Esophagus muscularis mucosa (tissue), 4 donors: ENCODE data around the gene RSAD1. TPM values are rescaled to one million over a fixed set of nuclear protein-coding genes. Genes with fewer than 3 reads are reported as not detected.

Experiments used
- DNase-seq: peaks from one replicate; pipeline ENCODE4 v3.0.0-alpha.2; 2017; ENCODE audit errors: extremely low spot score
- H3K27ac ChIP-seq, 4 donors: fragments of 200-600 bp; sonication (generic); replicated peaks in 1 of 4; 1 replicate in 3 of 4; 2 replicates in 1 of 4; pipeline ENCODE4 v1.5.1; 2016 to 2019; ENCODE audit warnings: mild to moderate bottlenecking in 1 of 4
- H3K27me3 ChIP-seq, 4 donors: fragments of 200-600 bp; sonication (generic); one replicate each; pipeline versions ENCODE4 v1.5.1 to v1.6.0; 2016 to 2019
- H3K36me3 ChIP-seq, 4 donors: fragments of 200-600 bp; sonication (generic); one replicate each; pipeline ENCODE4 v1.5.1; 2016 to 2019
- H3K4me1 ChIP-seq, 4 donors: fragments of 200-600 bp; sonication (generic); one replicate each; pipeline ENCODE4 v1.5.1; 2016 to 2019
- H3K4me3 ChIP-seq, 4 donors: fragments of 200-600 bp; sonication (generic); 1 replicate in 2 of 4; 2 replicates in 2 of 4; pipeline ENCODE4 v1.5.1; 2016 to 2019; ENCODE audit warnings: mild to moderate bottlenecking in 4 of 4, moderate library complexity in 1 of 4
- H3K9me3 ChIP-seq, 4 donors: fragments of 200-600 bp; sonication (generic); 1 replicate in 3 of 4; 2 replicates in 1 of 4; pipeline ENCODE4 v1.5.1; 2016 to 2019
- EP300 ChIP-seq: sonication (generic); formaldehyde crosslinking; IDR thresholded peaks from one replicate; pipeline ENCODE4 v1.6.1; 2017; ENCODE audit warnings: antibody characterized with exemption
- POLR2A ChIP-seq: fragments of 450-650 bp; IDR thresholded peaks from one replicate; pipeline ENCODE4 v1.6.1; 2017; ENCODE audit warnings: antibody characterized with exemption, moderate library complexity, mild to moderate bottlenecking, low read depth
- POLR2AphosphoS5 ChIP-seq, 2 donors: sonication (generic); formaldehyde crosslinking; IDR thresholded peaks; one replicate each; pipeline ENCODE4 v1.6.1; 2017; ENCODE audit warnings: antibody characterized with exemption in 2 of 2
- WGBS: methylation state at CpG from one replicate; pipeline ENCODE4 v1.1.5; 2018; 5-methylcytosine and 5-hydroxymethylcytosine counted together
- intact Hi-C: fragments of 100-400 bp; cut with DNase I; formaldehyde crosslinking; loops from one replicate; pipeline ENCODE4 v1.15.1; 2023
- total RNA-seq, 4 donors: library from RNA; depleted of rRNA; stranded (reverse); fragments of >200 nt; gene quantifications; one replicate each; pipeline versions ENCODE4 v1.1.0 to v1.2.1, GENCODE V29; 2016
- TF ChIP-seq, protein P1 (sequence below), 3 experiments: fragments of 200-600 bp in 2 of 3; fragments of 450-650 bp in 1 of 3; sonication (generic) in 2 of 3; IDR thresholded peaks; one replicate each; pipeline ENCODE4 v1.5.1; 2017 to 2019; ENCODE audit warnings: antibody characterized with exemption in 3 of 3, mild to moderate bottlenecking in 2 of 3, moderate library complexity in 1 of 3

The RSAD1 gene
- total RNA-seq, 4 donors from 2014 or later, result 12.9 to 24.6 (median 16.1) TPM

GRCh38 chr17:50508573-50509460, 30.2 kb downstream of the RSAD1 start:
- H3K4me1 ChIP-seq, result peaks cover 18 to 22% (median 21%) of the 10 kb centered on the region in 4 donors
- peak overlapping the region; percentile 69 to 83 (median 80) for H3K27ac ChIP-seq
- intact Hi-C loops, result no loop called here
- no peaks in the 10 kb centered on the region for H3K36me3 ChIP-seq
- DNase-seq, result no peak
- no peaks in the 10 kb centered on the region for H3K27me3 ChIP-seq
- peak overlapping the region; percentile 65 to 82 (median 69) for H3K4me3 ChIP-seq
- no peaks in the 10 kb centered on the region for H3K9me3 ChIP-seq
- TF ChIP-seq EP300 (no peak), POLR2AphosphoS5 (IDR thresholded peaks at IDR 0.05) (no peak)
- 29% methylated on average over 27 of the region's 32 CpGs for WGBS

DNA sequence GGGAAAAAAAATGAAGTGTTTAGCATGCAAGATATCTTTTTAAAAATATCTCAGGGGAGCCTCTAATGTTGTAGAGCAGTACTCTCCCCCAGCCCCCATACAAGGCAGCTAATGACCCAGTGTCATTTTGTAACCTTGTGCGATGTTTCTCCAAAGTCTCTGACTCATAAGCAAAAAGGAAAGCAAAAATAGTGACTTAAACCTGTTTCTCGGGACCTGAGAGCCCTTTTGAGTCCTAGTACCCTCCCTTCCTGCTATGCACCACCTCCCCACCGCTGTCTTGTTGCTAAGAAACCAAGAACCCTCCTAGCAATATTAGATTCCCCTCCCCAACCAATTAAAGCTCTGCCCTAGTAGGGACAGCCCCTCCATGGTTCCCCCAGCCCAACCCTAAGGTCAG, 32.4 kb downstream of the RSAD1 start:
- H3K27me3 ChIP-seq, result no peaks in the 10 kb centered on the region
- no peaks in the 10 kb centered on the region for H3K36me3 ChIP-seq
- WGBS, result 61% methylated on average over 3 of the region's 3 CpGs
- peaks cover 29 to 35% (median 31%) of the 10 kb centered on the region in 4 donors for H3K4me1 ChIP-seq
- no peak for DNase-seq
- intact Hi-C loops, result no loop called here
- TF ChIP-seq POLR2A (no peak), EP300 (no peak), POLR2AphosphoS5 (IDR thresholded peaks at IDR 0.05) (no peak)
- TF ChIP-seq, protein P1, sequence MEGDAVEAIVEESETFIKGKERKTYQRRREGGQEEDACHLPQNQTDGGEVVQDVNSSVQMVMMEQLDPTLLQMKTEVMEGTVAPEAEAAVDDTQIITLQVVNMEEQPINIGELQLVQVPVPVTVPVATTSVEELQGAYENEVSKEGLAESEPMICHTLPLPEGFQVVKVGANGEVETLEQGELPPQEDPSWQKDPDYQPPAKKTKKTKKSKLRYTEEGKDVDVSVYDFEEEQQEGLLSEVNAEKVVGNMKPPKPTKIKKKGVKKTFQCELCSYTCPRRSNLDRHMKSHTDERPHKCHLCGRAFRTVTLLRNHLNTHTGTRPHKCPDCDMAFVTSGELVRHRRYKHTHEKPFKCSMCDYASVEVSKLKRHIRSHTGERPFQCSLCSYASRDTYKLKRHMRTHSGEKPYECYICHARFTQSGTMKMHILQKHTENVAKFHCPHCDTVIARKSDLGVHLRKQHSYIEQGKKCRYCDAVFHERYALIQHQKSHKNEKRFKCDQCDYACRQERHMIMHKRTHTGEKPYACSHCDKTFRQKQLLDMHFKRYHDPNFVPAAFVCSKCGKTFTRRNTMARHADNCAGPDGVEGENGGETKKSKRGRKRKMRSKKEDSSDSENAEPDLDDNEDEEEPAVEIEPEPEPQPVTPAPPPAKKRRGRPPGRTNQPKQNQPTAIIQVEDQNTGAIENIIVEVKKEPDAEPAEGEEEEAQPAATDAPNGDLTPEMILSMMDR (IDR thresholded peaks at IDR 0.05), result no peak
- H3K27ac ChIP-seq, result no peak overlapping the region
- H3K4me3 ChIP-seq, result no peak overlapping the region
- H3K9me3 ChIP-seq, result no peaks in the 10 kb centered on the region

DNA sequence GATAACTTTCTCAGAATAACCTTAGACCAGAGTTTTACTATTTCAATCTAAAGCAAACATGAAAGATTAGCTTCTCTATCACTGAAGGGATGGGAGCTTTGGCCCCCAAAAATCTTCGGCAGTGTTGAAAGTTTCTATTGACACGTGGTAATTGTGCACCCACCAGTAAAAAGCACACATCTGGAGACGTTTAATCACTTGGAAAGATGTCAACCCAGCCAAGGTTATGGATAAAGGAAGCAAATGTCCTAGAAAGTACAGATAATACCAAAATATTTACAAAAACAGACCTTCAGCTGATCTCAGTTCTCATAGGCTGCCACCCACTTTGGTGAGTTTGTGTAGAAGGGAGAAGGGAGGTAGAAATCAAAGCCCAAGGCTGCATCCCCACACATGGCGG, 34.8 kb downstream of the RSAD1 start:
- H3K4me1 ChIP-seq, result peaks cover 21 to 26% (median 24%) of the 10 kb centered on the region in 4 donors
- DNase-seq, result no peak
- intact Hi-C loops, result no loop called here

DNA sequence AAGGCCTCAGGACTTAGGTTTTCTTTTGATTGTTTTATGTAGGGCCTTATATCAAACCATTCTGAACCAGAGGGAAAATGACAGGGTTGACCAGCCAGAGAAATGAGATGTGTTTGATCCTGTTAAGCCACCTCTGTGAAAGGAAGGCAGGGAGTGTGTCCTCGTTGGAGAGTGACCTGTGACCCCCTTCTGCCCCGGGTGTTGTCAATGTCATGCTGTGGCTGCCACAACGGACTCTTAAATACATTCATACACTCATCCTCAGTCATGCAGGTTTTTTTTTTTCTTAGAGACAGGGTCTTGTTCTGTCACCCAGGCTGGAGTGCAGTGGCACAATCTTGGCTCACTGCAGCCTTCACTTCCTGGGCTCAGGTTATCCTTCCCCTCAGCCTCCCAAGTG, 35.7 kb downstream of the RSAD1 start:
- peak overlapping the region in 1 of 4 donors; percentile 45 for H3K27ac ChIP-seq
- no peaks in the 10 kb centered on the region for H3K9me3 ChIP-seq
- TF ChIP-seq, protein P1 (IDR thresholded peaks at IDR 0.05), result no peak
- TF ChIP-seq EP300 (no peak), POLR2A (no peak), POLR2AphosphoS5 (IDR thresholded peaks at IDR 0.05) (no peak)
- intact Hi-C loops, result no loop called here
- no peaks in the 10 kb centered on the region for H3K27me3 ChIP-seq
- peaks cover 13 to 22% (median 17%) of the 10 kb centered on the region in 4 donors for H3K4me1 ChIP-seq
- 82% methylated on average over 3 of the region's 3 CpGs for WGBS
- no peak for DNase-seq
- no peak overlapping the region for H3K4me3 ChIP-seq
- no peaks in the 10 kb centered on the region for H3K36me3 ChIP-seq

More for the DNA sequence above, 34.8 kb downstream of the RSAD1 start:
- 67% methylated on average over 4 of the region's 4 CpGs for WGBS
- H3K9me3 ChIP-seq, result no peaks in the 10 kb centered on the region
- H3K36me3 ChIP-seq, result no peaks in the 10 kb centered on the region
- TF ChIP-seq, protein P1 (IDR thresholded peaks at IDR 0.05), result no peak
- TF ChIP-seq POLR2AphosphoS5 (IDR thresholded peaks at IDR 0.05) (no peak), EP300 (no peak), POLR2A (no peak)
- no peak overlapping the region for H3K27ac ChIP-seq
- H3K4me3 ChIP-seq, result no peak overlapping the region
- H3K27me3 ChIP-seq, result no peaks in the 10 kb centered on the region

- no peaks in the 10 kb centered on the region for H3K9me3 ChIP-seq
- no peak overlapping the region for H3K4me3 ChIP-seq
- no peaks in the 10 kb centered on the region for H3K36me3 ChIP-seq
- H3K27ac ChIP-seq, result peak overlapping the region in 2 of 4 donors; percentile 26 to 45
- no peak for DNase-seq
- 69% methylated on average over 6 of the region's 6 CpGs for WGBS
- TF ChIP-seq EP300, result no peak
- no peak for TF ChIP-seq POLR2A
- TF ChIP-seq POLR2AphosphoS5 (IDR thresholded peaks at IDR 0.05), result peak in 1 of 2 donors; percentile 19
- intact Hi-C loops, result no loop called here
- H3K4me1 ChIP-seq, result peaks cover 12 to 22% (median 16%) of the 10 kb centered on the region in 4 donors
- H3K27me3 ChIP-seq, result no peaks in the 10 kb centered on the region
These were observed 36.5 kb downstream of the RSAD1 start for GRCh38 chr17:50514936-50515702.
